Thoracic aorta (tissue), 2 donors: ENCODE data around the gene GTF2IRD1. TPM values are rescaled to one million over a fixed set of nuclear protein-coding genes. Genes with fewer than 3 reads are reported as not detected.
A peak's percentile ranks its signal among the peaks of the same experiment; 100 is the strongest.

ENCODE experiments used
- ATAC-seq: fragments of 150-250 bp; one replicate; pipeline ENCODE4 v1.8.0; 2017; ENCODE audit warnings: low read depth; ENCODE audit not compliant: insufficient number of reproducible peaks, low FRiP score
- DNase-seq: peaks from one replicate; pipeline ENCODE4 v3.0.0-alpha.2; 2020; ENCODE audit warnings: low spot score
- H3K27ac ChIP-seq, 2 donors: fragments of 200-600 bp; sonication (generic); 1 replicate in 1 of 2; 2 replicates in 1 of 2; pipeline ENCODE4 v1.5.1; 2016; ENCODE audit warnings: mild to moderate bottlenecking in 2 of 2, moderate library complexity in 2 of 2
- H3K27me3 ChIP-seq: fragments of 200-600 bp; sonication (generic); replicated peaks from 2 replicates; pipeline ENCODE4 v1.6.0; 2016; ENCODE audit warnings: mild to moderate bottlenecking; ENCODE audit not compliant: insufficient read depth
- H3K36me3 ChIP-seq: fragments of 200-600 bp; sonication (generic); one replicate; pipeline ENCODE4 v1.5.1; 2016
- H3K4me1 ChIP-seq, 2 donors: fragments of 200-600 bp; sonication (generic); 1 replicate in 1 of 2; 2 replicates in 1 of 2; pipeline versions ENCODE4 v1.5.1 to v1.6.0; 2016; ENCODE audit warnings: low read depth in 2 of 2, mild to moderate bottlenecking in 1 of 2; ENCODE audit not compliant: control insufficient read depth in 1 of 2
- H3K4me3 ChIP-seq: fragments of 200-600 bp; sonication (generic); 2 replicates; pipeline ENCODE4 v1.5.1; 2016; ENCODE audit warnings: mild to moderate bottlenecking
- H3K9me3 ChIP-seq: fragments of 200-600 bp; sonication (generic); 2 replicates; pipeline ENCODE4 v1.5.1; 2016
- total RNA-seq, 2 donors: library from RNA; depleted of rRNA; stranded (reverse); fragments of >200 nt; gene quantifications; one replicate each; pipeline versions ENCODE4 v1.1.0 to v1.2.3, GENCODE V29; 2016
- TF ChIP-seq, protein P1 (sequence below): fragments of 200-600 bp; sonication (generic); IDR thresholded peaks from one replicate; pipeline ENCODE4 v1.5.1; 2019; ENCODE audit warnings: antibody characterized with exemption

GTF2IRD1 gene
- total RNA-seq, 2 donors from 2014 or later, result 7.0 to 14.4 TPM

DNA sequence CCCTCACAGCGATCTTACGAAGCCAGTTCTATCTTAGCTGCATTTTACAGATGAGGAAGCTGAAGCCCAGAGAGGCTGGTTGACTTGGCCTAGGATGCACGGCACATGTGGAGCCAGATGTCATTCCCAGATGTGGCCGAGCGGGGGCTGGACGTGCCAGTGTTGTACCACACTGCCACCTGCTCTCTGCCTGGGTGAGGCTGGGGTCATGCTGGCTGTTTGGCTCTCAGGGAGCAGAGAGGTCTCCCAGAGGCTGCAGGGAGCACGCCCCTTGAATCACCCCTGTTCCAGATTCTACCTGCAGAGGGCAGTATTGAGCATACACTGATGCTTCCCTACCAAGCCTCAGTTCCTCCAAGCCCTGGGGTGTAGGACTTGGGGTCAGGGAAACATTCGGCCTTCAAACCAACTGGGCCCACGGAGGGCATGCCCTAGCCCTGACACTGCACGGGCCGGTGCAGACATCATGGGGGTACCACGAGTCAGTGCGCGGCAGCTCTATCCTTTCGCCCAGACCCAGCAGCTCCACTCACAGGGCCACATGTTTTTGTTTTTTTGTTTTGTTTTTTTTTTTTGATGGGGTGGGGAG is 3.8 kb upstream of the GTF2IRD1 start:
- TF ChIP-seq, protein P1, sequence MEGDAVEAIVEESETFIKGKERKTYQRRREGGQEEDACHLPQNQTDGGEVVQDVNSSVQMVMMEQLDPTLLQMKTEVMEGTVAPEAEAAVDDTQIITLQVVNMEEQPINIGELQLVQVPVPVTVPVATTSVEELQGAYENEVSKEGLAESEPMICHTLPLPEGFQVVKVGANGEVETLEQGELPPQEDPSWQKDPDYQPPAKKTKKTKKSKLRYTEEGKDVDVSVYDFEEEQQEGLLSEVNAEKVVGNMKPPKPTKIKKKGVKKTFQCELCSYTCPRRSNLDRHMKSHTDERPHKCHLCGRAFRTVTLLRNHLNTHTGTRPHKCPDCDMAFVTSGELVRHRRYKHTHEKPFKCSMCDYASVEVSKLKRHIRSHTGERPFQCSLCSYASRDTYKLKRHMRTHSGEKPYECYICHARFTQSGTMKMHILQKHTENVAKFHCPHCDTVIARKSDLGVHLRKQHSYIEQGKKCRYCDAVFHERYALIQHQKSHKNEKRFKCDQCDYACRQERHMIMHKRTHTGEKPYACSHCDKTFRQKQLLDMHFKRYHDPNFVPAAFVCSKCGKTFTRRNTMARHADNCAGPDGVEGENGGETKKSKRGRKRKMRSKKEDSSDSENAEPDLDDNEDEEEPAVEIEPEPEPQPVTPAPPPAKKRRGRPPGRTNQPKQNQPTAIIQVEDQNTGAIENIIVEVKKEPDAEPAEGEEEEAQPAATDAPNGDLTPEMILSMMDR, result peak; percentile 85
- Histone ChIP-seq H3K36me3 (no peaks in the 10 kb centered on the region), H3K4me3 (no peak overlapping the region), H3K4me1 (peaks cover 7 to 11% of the 10 kb centered on the region in 2 donors), H3K27ac (no peak overlapping the region), H3K9me3 (no peaks in the 10 kb centered on the region), H3K27me3 (no peaks in the 10 kb centered on the region)
- DNase-seq, result no peak
- ATAC-seq, result no peak

DNA sequence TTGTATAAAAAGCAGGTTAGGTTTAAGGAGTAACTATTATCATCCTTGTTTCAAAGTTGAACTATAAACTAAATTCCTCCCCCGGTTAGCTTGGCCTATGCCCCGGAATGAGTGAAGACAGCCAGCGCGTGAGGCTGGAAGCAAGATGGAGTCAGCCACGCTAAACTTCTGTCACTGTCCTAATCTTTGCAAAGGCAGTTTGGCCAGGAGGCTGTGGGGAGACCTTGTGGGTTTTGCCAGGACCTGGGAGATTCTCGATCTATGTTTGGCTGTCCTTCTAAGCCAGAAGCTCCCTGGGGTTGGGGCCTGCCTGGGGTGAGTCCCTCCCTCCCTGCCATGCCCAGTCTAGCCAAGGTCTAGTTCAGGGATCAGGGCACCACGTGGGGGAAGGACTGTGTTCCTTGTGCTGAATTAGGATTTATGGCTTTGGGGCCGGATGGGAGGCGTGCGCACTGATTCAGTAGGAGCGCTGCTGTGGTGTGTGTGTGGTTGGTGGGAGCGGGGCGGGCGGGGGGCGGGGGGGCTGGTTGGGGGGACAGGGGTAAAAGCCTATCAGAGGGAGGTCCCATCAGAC is 871 bp upstream of the GTF2IRD1 start:
- Histone ChIP-seq H3K9me3 (no peaks in the 10 kb centered on the region), H3K36me3 (no peaks in the 10 kb centered on the region), H3K4me1 (peaks cover 8 to 22% of the 10 kb centered on the region in 2 donors), H3K27ac (no peak overlapping the region), H3K27me3 (no peaks in the 10 kb centered on the region), H3K4me3 (peak overlapping the region; percentile 94)
- no peak for DNase-seq
- TF ChIP-seq, protein P1, result no peak
- no peak for ATAC-seq

DNA sequence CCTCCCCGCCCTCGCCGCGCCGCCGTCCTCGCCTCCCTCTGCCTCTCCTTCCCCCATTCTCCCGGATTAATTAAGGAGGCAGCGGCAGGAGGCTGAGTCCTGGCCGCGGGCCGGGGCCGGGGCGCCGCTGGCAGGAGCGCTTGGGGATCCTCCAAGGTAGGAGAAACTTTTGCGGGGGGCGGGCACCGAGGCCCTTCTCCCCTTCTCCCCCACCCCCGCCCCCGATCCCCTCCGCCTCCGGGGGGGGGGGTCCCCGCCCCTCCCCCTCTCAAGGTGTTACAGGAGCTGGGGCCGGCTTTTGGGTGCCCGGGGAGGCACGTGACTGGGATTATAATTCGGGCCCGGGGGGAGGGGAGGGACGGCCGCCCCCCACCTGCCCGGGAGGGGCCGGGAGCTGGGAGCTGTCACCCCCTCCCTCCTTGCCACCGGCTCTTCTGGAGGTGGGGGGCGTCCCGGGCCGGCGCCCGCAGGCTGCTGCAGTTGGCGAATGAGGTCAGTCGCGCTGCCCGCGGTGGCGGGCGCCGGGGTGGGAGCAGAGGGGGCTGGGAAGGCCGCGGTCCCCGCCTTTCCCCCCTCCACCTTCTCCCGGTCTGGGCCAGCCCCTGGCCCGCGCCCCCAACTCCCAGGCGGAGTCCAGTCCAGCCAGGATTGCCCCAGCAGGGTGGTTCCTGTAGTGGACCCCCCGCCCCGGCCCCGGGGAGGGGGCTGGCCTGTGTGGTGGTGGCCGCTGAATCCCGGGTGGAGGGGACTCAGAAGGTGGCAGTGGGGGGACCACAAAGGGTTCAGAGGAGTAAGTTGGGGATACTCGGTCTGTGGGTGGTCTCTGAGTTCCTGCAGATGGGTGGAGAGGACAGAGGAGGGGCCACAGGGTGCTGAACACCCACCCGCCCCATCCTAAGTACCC is 567 bp downstream of the GTF2IRD1 start:
- no peak for ATAC-seq
- Histone ChIP-seq H3K4me1 (peaks cover 8 to 22% of the 10 kb centered on the region in 2 donors), H3K9me3 (no peaks in the 10 kb centered on the region), H3K27me3 (no peaks in the 10 kb centered on the region), H3K27ac (peak overlapping the region; percentile 62 to 78), H3K4me3 (peak overlapping the region; percentile 94), H3K36me3 (no peaks in the 10 kb centered on the region)
- TF ChIP-seq, protein P1, result no peak
- no peak for DNase-seq

DNA sequence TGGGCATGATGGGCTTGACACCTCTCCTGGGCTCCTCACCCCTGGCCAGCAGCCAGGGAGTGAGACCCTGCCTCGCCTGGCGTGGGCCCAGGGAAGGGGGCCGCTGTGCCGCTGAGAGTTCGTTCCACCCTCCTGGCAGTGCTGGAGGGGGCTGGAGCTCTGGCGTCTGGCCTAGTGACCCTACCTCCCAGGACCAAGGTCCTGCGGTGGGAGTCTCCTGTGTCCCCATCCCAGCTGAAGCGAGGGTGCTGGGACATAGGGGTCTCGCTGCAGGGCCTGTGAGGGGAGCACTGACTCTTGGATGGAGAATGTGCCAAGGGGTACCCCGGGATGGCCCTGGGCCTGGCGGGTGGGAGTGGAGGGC is 1.2 kb downstream of the GTF2IRD1 start:
- Histone ChIP-seq H3K27me3 (no peaks in the 10 kb centered on the region), H3K4me3 (peak overlapping the region; percentile 94), H3K9me3 (no peaks in the 10 kb centered on the region), H3K4me1 (peaks cover 8 to 22% of the 10 kb centered on the region in 2 donors), H3K36me3 (no peaks in the 10 kb centered on the region), H3K27ac (peak overlapping the region; percentile 62 to 78)
- TF ChIP-seq, protein P1, result no peak
- ATAC-seq, result no peak
- DNase-seq, result no peak

DNA sequence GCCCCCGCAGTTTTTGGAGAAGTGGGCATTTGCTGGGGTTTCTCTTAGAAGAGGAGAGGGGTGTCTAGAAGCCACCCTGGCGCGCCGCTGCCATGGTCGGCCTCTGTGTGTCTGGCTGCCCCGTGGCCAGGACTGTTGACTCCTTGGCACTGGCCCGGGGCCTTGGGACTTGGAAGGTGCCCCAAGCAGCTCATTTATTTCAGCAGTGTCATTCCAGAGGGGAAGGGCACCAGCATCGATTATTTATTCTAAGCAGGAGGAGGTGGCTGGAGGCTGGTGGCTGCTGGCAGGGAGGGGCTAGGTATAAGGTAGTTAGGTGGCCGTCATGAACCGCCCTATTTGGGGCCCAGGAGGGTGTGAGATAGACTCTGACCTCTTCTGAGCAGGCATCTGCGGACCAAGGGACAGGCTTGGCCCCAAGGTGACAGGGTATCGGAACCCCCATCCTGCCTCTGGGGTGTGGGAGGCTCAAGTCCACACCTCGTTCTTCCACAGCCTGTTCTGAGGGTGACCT is 1.6 kb downstream of the GTF2IRD1 start:
- Histone ChIP-seq H3K4me1 (peaks cover 8 to 22% of the 10 kb centered on the region in 2 donors), H3K27ac (peak overlapping the region; percentile 62 to 78), H3K36me3 (no peaks in the 10 kb centered on the region), H3K4me3 (no peak overlapping the region), H3K27me3 (no peaks in the 10 kb centered on the region), H3K9me3 (no peaks in the 10 kb centered on the region)
- no peak for DNase-seq
- ATAC-seq, result no peak
- TF ChIP-seq, protein P1, result no peak
